ENCODE measurements around the gene GSKIP. TPM values are rescaled to one million over a fixed set of nuclear protein-coding genes. Genes with fewer than 3 reads are reported as not detected.

The GSKIP gene, protein sequence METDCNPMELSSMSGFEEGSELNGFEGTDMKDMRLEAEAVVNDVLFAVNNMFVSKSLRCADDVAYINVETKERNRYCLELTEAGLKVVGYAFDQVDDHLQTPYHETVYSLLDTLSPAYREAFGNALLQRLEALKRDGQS
- total RNA-seq, result 10 to 100 TPM; 24.3 to 25.3 TPM
- polyA plus RNA-seq, result 10 to 100 TPM; 38.3 to 52.4 TPM

DNA sequence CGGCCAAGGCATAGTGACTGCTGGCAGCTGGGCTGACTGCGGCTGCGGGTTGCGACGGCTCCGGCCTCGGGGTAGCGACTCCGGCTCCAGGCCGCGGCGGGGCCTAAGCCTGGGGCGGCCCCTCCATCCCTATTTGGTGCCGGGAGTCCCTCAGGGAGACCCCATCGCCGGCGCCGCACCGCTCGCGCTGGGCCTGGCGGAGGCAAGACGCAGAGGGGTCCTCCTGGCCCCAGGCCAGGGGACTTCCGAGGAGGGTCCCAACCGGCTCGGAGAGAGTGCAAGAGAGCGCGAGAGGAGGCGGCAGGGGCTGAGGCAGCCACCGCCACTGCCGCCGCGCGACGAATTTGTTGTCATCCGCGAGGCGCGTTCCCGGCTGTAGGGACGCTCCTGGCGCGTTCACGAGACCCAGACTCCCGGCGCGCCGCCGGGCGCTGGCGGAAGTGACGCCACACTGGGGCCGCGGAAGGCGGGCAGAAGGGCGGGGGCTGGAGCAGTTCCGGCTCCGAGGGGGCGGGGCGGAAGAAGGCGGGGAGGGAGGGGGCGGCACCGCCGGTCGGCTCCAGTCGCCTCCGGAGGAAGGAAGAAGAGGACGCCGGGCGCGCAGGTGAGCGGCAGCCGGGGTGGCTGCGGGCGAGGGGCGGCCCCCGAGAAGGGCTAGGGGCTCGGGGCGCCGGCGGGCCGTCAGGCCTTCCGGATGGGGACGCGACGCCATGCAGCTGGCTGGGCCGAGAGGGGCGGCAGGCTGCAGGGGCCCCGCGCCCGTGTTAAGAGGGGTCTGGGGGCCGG is at the start of gene GSKIP, which contains the start of gene ATG2B:
GSKIP (plus strand) TSS at position 562 of the 786 bp plus-strand sequence. CDS start 18,722 bp downstream, outside the sequence.
ATG2B (minus strand) TSS at position 377 of the 786 bp plus-strand sequence; CDS start at position 12, 365 bp downstream.
- Mint-ChIP-seq H3K27ac (peak within 1 kb of the TSS; percentile 84 to 97 (median 94)), H3K36me3 (peaks cover 5 to 9% of the 10 kb centered on the region in 2 donors), H3K4me1 (peaks cover 36 to 59% (median 49%) of the 10 kb centered on the region in 4 donors), H3K4me3 (peak within 1 kb of the TSS; percentile 83 to 95 (median 92)), H3K9me3 (no peaks in the 10 kb centered on the region), H3K27me3 (no peaks in the 10 kb centered on the region)
- peak; percentile 95 to 99 (median 97) for DNase-seq
- peak within 1 kb of the TSS; percentile 82 to 92 for H3K4me3 ChIP-seq (ENCODE audit: low read length in 2 of 2)
- H3K36me3 ChIP-seq (ENCODE audit: insufficient read depth, low read length), result no peaks in the 10 kb centered on the region
- CTCF ChIA-PET (ENCODE audit: partially characterized antibody), result interaction anchor here (1.3 kb wide), 1 partner anchor 27 kb away, joined by 3 read pairs; no protein-coding TSS in a partner anchor
- H3K4me1 ChIP-seq (ENCODE audit: insufficient read depth, low read length), result peaks cover 46% of the 10 kb centered on the region
- intact Hi-C loops (cut with micrococcal nuclease), result loop anchor here (1.0 kb wide), 4 partner anchors 28 to 829 kb away; partner anchors contain the start of gene PAPOLA
- no peaks in the 10 kb centered on the region for H3K9me3 ChIP-seq (ENCODE audit: control insufficient read depth in 1 of 2, low read length in 2 of 2)
- no peaks in the 10 kb centered on the region for H3K27me3 ChIP-seq (ENCODE audit: insufficient read depth, low read length)
- peak within 1 kb of the TSS; percentile 97 for H3K27ac ChIP-seq (ENCODE audit: low read depth, low read length)
- POLR2A ChIA-PET (ENCODE audit: partially characterized antibody), result interaction anchor here (1.2 to 2.8 kb wide), 3 partner anchors 13 to 29 kb away, joined by 3 to 31 read pairs (median 5); partner anchors contain the start of gene AK7

DNA sequence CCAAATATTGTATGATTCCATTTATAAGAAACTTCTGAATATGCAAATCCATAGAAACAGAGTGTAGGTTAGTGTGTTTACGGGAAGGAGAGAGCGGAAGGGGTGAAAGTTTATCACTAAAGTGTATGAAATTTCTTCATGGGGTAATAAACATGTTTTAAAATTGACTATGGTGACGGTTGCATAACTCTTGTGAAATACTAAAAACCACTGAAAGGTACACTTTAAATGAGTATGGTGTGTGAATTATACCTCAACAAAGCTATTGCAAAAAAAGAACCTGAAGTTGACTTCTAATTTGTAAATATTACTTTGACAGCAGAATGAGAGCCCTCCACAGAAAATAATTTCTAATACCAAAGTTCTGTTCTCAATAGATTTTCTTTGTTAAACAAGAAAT is 47.2 kb upstream of the GSKIP start:
- Mint-ChIP-seq H3K27ac (no peak overlapping the region), H3K4me3 (no peak overlapping the region), H3K36me3 (peaks cover 49 to 69% of the 10 kb centered on the region in 2 donors), H3K27me3 (no peaks in the 10 kb centered on the region), H3K9me3 (no peaks in the 10 kb centered on the region), H3K4me1 (no peaks in the 10 kb centered on the region)
- H3K4me3 ChIP-seq (ENCODE audit: low read length in 2 of 2), result no peak overlapping the region
- CTCF ChIA-PET (ENCODE audit: partially characterized antibody), result no interaction called here
- H3K4me1 ChIP-seq (ENCODE audit: insufficient read depth, low read length), result peaks cover under 1% of the 10 kb centered on the region
- H3K9me3 ChIP-seq (ENCODE audit: control insufficient read depth in 1 of 2, low read length in 2 of 2), result no peaks in the 10 kb centered on the region
- POLR2A ChIA-PET (ENCODE audit: partially characterized antibody), result no interaction called here
- H3K27ac ChIP-seq (ENCODE audit: low read depth, low read length), result no peak overlapping the region
- intact Hi-C loops (cut with micrococcal nuclease), result no loop called here
- DNase-seq, result no peak
- H3K36me3 ChIP-seq (ENCODE audit: insufficient read depth, low read length), result peaks cover 23% of the 10 kb centered on the region
- H3K27me3 ChIP-seq (ENCODE audit: insufficient read depth, low read length), result no peaks in the 10 kb centered on the region

DNA sequence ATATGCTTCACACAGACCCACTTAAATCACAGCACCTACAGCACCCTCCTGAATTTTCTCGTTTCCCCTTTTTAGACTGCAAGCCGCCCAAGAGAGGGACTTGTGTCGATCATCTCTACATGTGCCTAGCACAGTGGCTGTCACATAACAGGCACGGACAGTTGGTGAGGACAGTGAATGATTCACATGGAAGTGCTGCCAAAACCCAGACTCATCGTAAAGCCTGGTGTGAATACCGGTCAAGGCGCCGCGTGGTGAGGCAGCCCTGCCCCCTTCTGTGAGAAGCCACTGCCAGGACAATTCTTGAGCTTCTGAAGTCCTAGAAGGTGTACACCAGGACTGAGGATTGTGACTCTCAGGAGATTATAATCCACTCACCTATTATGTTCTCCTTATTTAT is 44.5 kb upstream of the GSKIP start:
- no peak overlapping the region for H3K4me3 Mint-ChIP-seq
- no peak overlapping the region for H3K4me3 ChIP-seq (ENCODE audit: low read length in 2 of 2)
- intact Hi-C loops (cut with micrococcal nuclease), result no loop called here
- H3K27ac ChIP-seq (ENCODE audit: low read depth, low read length), result no peak overlapping the region
- no peaks in the 10 kb centered on the region for H3K9me3 Mint-ChIP-seq
- H3K27ac Mint-ChIP-seq, result peak overlapping the region in 2 of 7 donors; percentile 51 to 81
- peaks cover 26% of the 10 kb centered on the region for H3K36me3 ChIP-seq (ENCODE audit: insufficient read depth, low read length)
- DNase-seq, result no peak
- no peaks in the 10 kb centered on the region for H3K27me3 Mint-ChIP-seq
- H3K9me3 ChIP-seq (ENCODE audit: control insufficient read depth in 1 of 2, low read length in 2 of 2), result no peaks in the 10 kb centered on the region
- H3K4me1 ChIP-seq (ENCODE audit: insufficient read depth, low read length), result peaks cover 4% of the 10 kb centered on the region
- ChIA-PET POLR2A (ENCODE audit: partially characterized antibody) (no interaction called here), CTCF (ENCODE audit: partially characterized antibody) (no interaction called here)
- peaks cover 49 to 70% of the 10 kb centered on the region in 2 donors for H3K36me3 Mint-ChIP-seq
- H3K27me3 ChIP-seq (ENCODE audit: insufficient read depth, low read length), result no peaks in the 10 kb centered on the region
- H3K4me1 Mint-ChIP-seq, result no peaks in the 10 kb centered on the region

DNA sequence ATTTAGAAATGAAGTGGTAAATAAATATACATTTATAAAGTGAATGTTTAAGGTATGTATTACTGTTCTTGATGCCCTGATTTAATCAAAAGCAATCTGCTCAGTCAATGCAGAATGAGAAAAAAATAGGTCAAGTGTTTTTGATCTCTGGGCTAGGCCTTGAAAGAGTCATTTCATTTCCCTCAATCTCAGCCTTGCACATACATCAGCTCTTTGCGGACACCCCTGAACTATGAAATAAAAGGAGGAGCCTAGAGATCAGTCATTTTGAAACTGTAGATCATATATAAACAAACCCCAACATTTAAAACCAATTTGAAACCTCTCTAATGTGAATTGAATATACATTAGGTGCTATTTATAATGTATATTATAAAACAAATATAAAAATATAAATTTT is 42.7 kb upstream of the GSKIP start:
- Histone ChIP-seq H3K27ac (ENCODE audit: low read depth, low read length) (no peak overlapping the region), H3K36me3 (ENCODE audit: insufficient read depth, low read length) (peaks cover 21% of the 10 kb centered on the region), H3K4me3 (ENCODE audit: low read length in 2 of 2) (no peak overlapping the region), H3K27me3 (ENCODE audit: insufficient read depth, low read length) (no peaks in the 10 kb centered on the region), H3K4me1 (ENCODE audit: insufficient read depth, low read length) (peaks cover 4% of the 10 kb centered on the region), H3K9me3 (ENCODE audit: control insufficient read depth in 1 of 2, low read length in 2 of 2) (no peaks in the 10 kb centered on the region)
- Mint-ChIP-seq H3K27ac (peak overlapping the region in 3 of 7 donors; percentile 26 to 79 (median 39)), H3K4me1 (no peaks in the 10 kb centered on the region), H3K4me3 (no peak overlapping the region), H3K9me3 (no peaks in the 10 kb centered on the region), H3K27me3 (no peaks in the 10 kb centered on the region), H3K36me3 (peaks cover 54 to 69% of the 10 kb centered on the region in 2 donors)
- intact Hi-C loops (cut with micrococcal nuclease), result no loop called here
- DNase-seq, result peak in 2 of 5 donors; percentile 2 to 5
- ChIA-PET POLR2A (ENCODE audit: partially characterized antibody) (no interaction called here), CTCF (ENCODE audit: partially characterized antibody) (no interaction called here)

GRCh38 chr14:96324219-96324618 is 39.1 kb upstream of the GSKIP start:
- Histone ChIP-seq H3K27me3 (ENCODE audit: insufficient read depth, low read length) (no peaks in the 10 kb centered on the region), H3K4me1 (ENCODE audit: insufficient read depth, low read length) (peaks cover 4% of the 10 kb centered on the region), H3K9me3 (ENCODE audit: control insufficient read depth in 1 of 2, low read length in 2 of 2) (no peaks in the 10 kb centered on the region), H3K36me3 (ENCODE audit: insufficient read depth, low read length) (peaks cover 8% of the 10 kb centered on the region), H3K4me3 (ENCODE audit: low read length in 2 of 2) (no peak overlapping the region), H3K27ac (ENCODE audit: low read depth, low read length) (no peak overlapping the region)
- no peaks in the 10 kb centered on the region for H3K9me3 Mint-ChIP-seq
- no peaks in the 10 kb centered on the region for H3K4me1 Mint-ChIP-seq
- intact Hi-C loops (cut with micrococcal nuclease), result no loop called here
- DNase-seq, result no peak
- H3K36me3 Mint-ChIP-seq, result peaks cover 34 to 58% of the 10 kb centered on the region in 2 donors
- ChIA-PET POLR2A (ENCODE audit: partially characterized antibody) (no interaction called here), CTCF (ENCODE audit: partially characterized antibody) (no interaction called here)
- H3K4me3 Mint-ChIP-seq, result no peak overlapping the region
- H3K27ac Mint-ChIP-seq, result no peak overlapping the region
- H3K27me3 Mint-ChIP-seq, result no peaks in the 10 kb centered on the region

DNA sequence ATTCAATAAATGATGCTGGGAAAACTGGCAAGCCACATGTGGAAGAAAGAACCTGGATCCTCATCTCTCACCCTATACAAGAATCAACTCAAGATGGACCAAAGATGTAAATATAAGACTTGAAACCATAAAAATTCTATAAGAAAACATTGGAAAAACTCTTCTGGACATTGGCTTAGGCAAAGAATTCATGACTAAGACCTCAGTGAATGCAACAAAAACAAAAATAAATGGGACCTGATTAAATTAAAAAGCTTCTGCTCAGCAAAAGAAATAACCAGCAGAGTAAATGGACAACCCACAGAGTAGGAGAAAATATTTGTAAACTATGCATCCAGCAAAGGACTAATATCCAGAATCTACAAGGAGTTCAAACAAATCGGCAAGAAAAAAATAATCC is 24.8 kb upstream of the GSKIP start:
- no peak for DNase-seq
- Mint-ChIP-seq H3K27me3 (no peaks in the 10 kb centered on the region), H3K4me3 (peak overlapping the region in 1 of 8 donors; percentile 33), H3K4me1 (no peaks in the 10 kb centered on the region), H3K9me3 (peaks cover 0 to 1% (median 0%) of the 10 kb centered on the region in 8 donors), H3K27ac (no peak overlapping the region), H3K36me3 (peaks cover 37 to 57% of the 10 kb centered on the region in 2 donors)
- H3K36me3 ChIP-seq (ENCODE audit: insufficient read depth, low read length), result no peaks in the 10 kb centered on the region
- H3K4me3 ChIP-seq (ENCODE audit: low read length in 2 of 2), result no peak overlapping the region
- ChIA-PET CTCF (ENCODE audit: partially characterized antibody) (no interaction called here), POLR2A (ENCODE audit: partially characterized antibody) (no interaction called here)
- intact Hi-C loops (cut with micrococcal nuclease), result no loop called here
- no peaks in the 10 kb centered on the region for H3K4me1 ChIP-seq (ENCODE audit: insufficient read depth, low read length)
- no peaks in the 10 kb centered on the region for H3K9me3 ChIP-seq (ENCODE audit: control insufficient read depth in 1 of 2, low read length in 2 of 2)
- H3K27me3 ChIP-seq (ENCODE audit: insufficient read depth, low read length), result no peaks in the 10 kb centered on the region
- H3K27ac ChIP-seq (ENCODE audit: low read depth, low read length), result no peak overlapping the region

GRCh38 chr14:96341323-96341722 is 22.0 kb upstream of the GSKIP start:
- intact Hi-C loops (cut with micrococcal nuclease), result loop anchor here (10.0 kb wide), 1 partner anchor 53 kb away; the partner anchor contains the start of gene AK7
- DNase-seq, result no peak
- no peaks in the 10 kb centered on the region for H3K27me3 Mint-ChIP-seq
- ChIA-PET POLR2A (ENCODE audit: partially characterized antibody) (no interaction called here), CTCF (ENCODE audit: partially characterized antibody) (interaction anchor here (0.9 kb wide), 1 partner anchor 18 kb away, joined by 3 read pairs; no protein-coding TSS in a partner anchor)
- Histone ChIP-seq H3K27ac (ENCODE audit: low read depth, low read length) (no peak overlapping the region), H3K4me3 (ENCODE audit: low read length in 2 of 2) (no peak overlapping the region), H3K36me3 (ENCODE audit: insufficient read depth, low read length) (peaks cover 3% of the 10 kb centered on the region), H3K9me3 (ENCODE audit: control insufficient read depth in 1 of 2, low read length in 2 of 2) (no peaks in the 10 kb centered on the region), H3K27me3 (ENCODE audit: insufficient read depth, low read length) (no peaks in the 10 kb centered on the region), H3K4me1 (ENCODE audit: insufficient read depth, low read length) (no peaks in the 10 kb centered on the region)
- no peak overlapping the region for H3K27ac Mint-ChIP-seq
- H3K9me3 Mint-ChIP-seq, result peaks cover 0 to 1% (median 0%) of the 10 kb centered on the region in 8 donors
- H3K4me1 Mint-ChIP-seq, result peaks cover 0 to 2% (median 0%) of the 10 kb centered on the region in 4 donors
- H3K4me3 Mint-ChIP-seq, result no peak overlapping the region
- H3K36me3 Mint-ChIP-seq, result peaks cover 38 to 53% of the 10 kb centered on the region in 2 donors
